SU-DHL-6 (cell line): Measurements from ENCODE around the gene LHX1.

Experiments
- H2AFZ ChIP-seq: fragments of 200-600 bp; sonication (generic); 2 replicates; pipeline ENCODE4 v1.6.1; 2014; ENCODE audit warnings: low read depth, mild to moderate bottlenecking, moderate library complexity, mixed read lengths, antibody characterized with exemption, low read length; ENCODE audit not compliant: severe bottlenecking
- H3F3A ChIP-seq: fragments of 200-600 bp; shearing (Covaris generic); 2 replicates; pipeline ENCODE4 v1.6.0; 2016; ENCODE audit warnings: antibody characterized with exemption, mild to moderate bottlenecking; ENCODE audit not compliant: insufficient read depth
- H3K27ac ChIP-seq: fragments of 200-600 bp; sonication (generic); 2 replicates; pipeline ENCODE4 v1.5.1; 2016; ENCODE audit warnings: low read depth, mild to moderate bottlenecking, low read length, moderate library complexity, mixed read lengths
- H3K27me3 ChIP-seq: fragments of 200-600 bp; sonication (generic), shearing (Covaris generic); 2 replicates; pipeline ENCODE4 v1.6.0; 2014; ENCODE audit warnings: mild to moderate bottlenecking, low read length
- H3K36me3 ChIP-seq: fragments of 200-600 bp; sonication (generic); 2 replicates; pipeline ENCODE4 v1.6.1; 2014; ENCODE audit warnings: mild to moderate bottlenecking, low read length, mixed read lengths
- H3K4me2 ChIP-seq: fragments of 300-600, 200-600 bp; shearing (Covaris generic), sonication (generic); 2 replicates; pipeline ENCODE4 v1.6.0; 2014; ENCODE audit warnings: low read length, low read depth, mild to moderate bottlenecking; ENCODE audit not compliant: poor library complexity, severe bottlenecking
- H3K4me3 ChIP-seq: fragments of 200-600 bp; sonication (generic); 2 replicates; pipeline ENCODE4 v1.5.1; 2014; ENCODE audit warnings: antibody characterized with exemption, low read length, mild to moderate bottlenecking, mixed read lengths; ENCODE audit not compliant: insufficient read depth, poor library complexity, severe bottlenecking
- H3K79me2 ChIP-seq: fragments of 200-600 bp; sonication (generic); 2 replicates; pipeline ENCODE4 v1.6.1; 2014; ENCODE audit warnings: mild to moderate bottlenecking, low read length, moderate library complexity; ENCODE audit not compliant: insufficient read depth
- H3K9ac ChIP-seq: fragments of 200-600 bp; sonication (generic); 2 replicates; pipeline ENCODE4 v1.7.0; 2014; ENCODE audit warnings: mild to moderate bottlenecking, low read length
- H3K9me2 ChIP-seq: fragments of 200-600 bp; sonication (generic); replicated peaks from 2 replicates; pipeline ENCODE4 v1.6.1; 2014; ENCODE audit warnings: low read length; ENCODE audit not compliant: insufficient read depth
- H3K9me3 ChIP-seq: fragments of 200-600 bp; sonication (generic); 2 replicates; pipeline ENCODE4 v1.6.1; 2014; ENCODE audit warnings: low read length, mixed read lengths; ENCODE audit not compliant: insufficient read depth
- H4K20me1 ChIP-seq: fragments of 200-600 bp; sonication (generic); 2 replicates; pipeline ENCODE4 v1.6.1; 2014; ENCODE audit warnings: low read depth, mild to moderate bottlenecking, antibody characterized with exemption, low read length, moderate library complexity, mixed read lengths
- CTCF ChIP-seq: fragments of 200-600 bp; sonication (generic); IDR thresholded peaks from one replicate; pipeline ENCODE4 v1.5.1; 2017; ENCODE audit warnings: antibody characterized with exemption, mild to moderate bottlenecking, low read length, moderate library complexity; ENCODE audit not compliant: insufficient read depth, poor library complexity, severe bottlenecking
- EZH2phosphoT487 ChIP-seq: fragments of 200-600 bp; sonication (generic), shearing (Covaris generic); conservative IDR thresholded peaks from 2 replicates; pipeline ENCODE4 v1.6.1; 2018; ENCODE audit warnings: mild to moderate bottlenecking, antibody characterized with exemption, low read length, moderate library complexity, mixed read lengths

LHX1 gene

GRCh38 chr17:36949461-36949927 is 12.2 kb downstream of the LHX1 start:
- Histone ChIP-seq H3F3A (no peaks in the 10 kb centered on the region), H2AFZ (peak overlapping the region; percentile 13), H3K9ac (peak overlapping the region; percentile 75), H3K9me3 (no peaks in the 10 kb centered on the region), H3K4me3 (peak overlapping the region; percentile 61), H3K79me2 (peaks cover 40% of the 10 kb centered on the region), H3K27ac (peak overlapping the region; percentile 62), H3K36me3 (peaks cover 14% of the 10 kb centered on the region; the same call in 1 of the 2 replicates), H4K20me1 (peaks cover 3% of the 10 kb centered on the region; the same call in 1 of the 2 replicates), H3K27me3 (no peaks in the 10 kb centered on the region), H3K4me2 (peak overlapping the region; percentile 87), H3K9me2 (no peaks in the 10 kb centered on the region)
- TF ChIP-seq EZH2phosphoT487 (no peak), CTCF (no peak)

GRCh38 chr17:36950027-36950426 is 12.8 kb downstream of the LHX1 start:
- Histone ChIP-seq H2AFZ (no peak overlapping the region), H3K79me2 (peaks cover 42% of the 10 kb centered on the region), H3K4me2 (peak overlapping the region; percentile 87), H3K27ac (no peak overlapping the region), H3F3A (no peaks in the 10 kb centered on the region), H3K4me3 (peak overlapping the region; percentile 61), H3K27me3 (no peaks in the 10 kb centered on the region), H3K36me3 (peaks cover 16% of the 10 kb centered on the region; the same call in 1 of the 2 replicates), H4K20me1 (peaks cover 3% of the 10 kb centered on the region; the same call in 1 of the 2 replicates), H3K9ac (peak overlapping the region; percentile 75), H3K9me3 (no peaks in the 10 kb centered on the region), H3K9me2 (no peaks in the 10 kb centered on the region)
- TF ChIP-seq EZH2phosphoT487 (no peak), CTCF (no peak)

GRCh38 chr17:36951084-36951789 is 14.0 kb downstream of the LHX1 start:
- H3K27me3 ChIP-seq: no peaks in the 10 kb centered on the region
- H3K9me2 ChIP-seq: no peaks in the 10 kb centered on the region
- peaks cover 3% of the 10 kb centered on the region; the same call in 1 of the 2 replicates for H4K20me1 ChIP-seq
- no peak overlapping the region for H2AFZ ChIP-seq
- H3K9ac ChIP-seq: no peak overlapping the region
- H3K27ac ChIP-seq: no peak overlapping the region
- peaks cover 21% of the 10 kb centered on the region; the same call in 1 of the 2 replicates for H3K36me3 ChIP-seq
- H3K4me2 ChIP-seq: peak overlapping the region; percentile 87
- H3K79me2 ChIP-seq: peaks cover 47% of the 10 kb centered on the region
- H3K4me3 ChIP-seq: no peak overlapping the region
- H3K9me3 ChIP-seq: no peaks in the 10 kb centered on the region
- no peak for TF ChIP-seq EZH2phosphoT487
- TF ChIP-seq CTCF: no peak
- no peaks in the 10 kb centered on the region for H3F3A ChIP-seq
